Nucleus accumbens (tissue), 56 donors: ENCODE results near the gene IL24.

Experiments used
- DNase-seq, 56 donors: peaks; one replicate each; lab custom pipeline; 2025; lab: John Stamatoyannopoulos, UW

IL24 gene

DNA sequence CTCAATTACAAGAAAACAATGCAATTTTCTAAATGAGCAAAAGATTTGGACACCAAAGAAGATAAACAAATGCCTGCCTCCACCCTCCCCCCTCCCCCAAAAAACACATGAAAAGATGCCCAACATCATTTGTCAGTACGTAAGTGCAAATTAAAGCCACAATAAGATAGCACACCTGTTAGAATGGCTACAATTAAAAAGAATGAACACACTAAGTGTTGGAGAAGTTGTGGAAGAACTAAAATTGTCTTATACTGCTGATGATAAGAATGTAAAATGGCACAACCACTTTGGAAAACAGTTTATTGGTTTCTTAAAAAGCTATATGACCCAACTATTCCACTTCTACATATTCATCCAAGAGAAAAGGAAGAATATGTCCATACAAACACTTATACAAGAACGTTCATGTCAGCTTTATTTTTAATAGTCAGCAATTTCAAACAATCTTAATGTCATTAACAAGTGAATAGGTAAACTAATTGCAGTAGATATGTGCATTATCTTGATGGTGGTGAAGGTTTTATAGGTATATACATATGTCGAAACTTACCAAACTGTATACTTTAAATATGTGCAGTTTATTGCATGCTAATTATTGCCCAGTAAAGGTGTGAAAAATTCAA lies 21.4 kb upstream of the IL24 start:
- no peak for DNase-seq

DNA sequence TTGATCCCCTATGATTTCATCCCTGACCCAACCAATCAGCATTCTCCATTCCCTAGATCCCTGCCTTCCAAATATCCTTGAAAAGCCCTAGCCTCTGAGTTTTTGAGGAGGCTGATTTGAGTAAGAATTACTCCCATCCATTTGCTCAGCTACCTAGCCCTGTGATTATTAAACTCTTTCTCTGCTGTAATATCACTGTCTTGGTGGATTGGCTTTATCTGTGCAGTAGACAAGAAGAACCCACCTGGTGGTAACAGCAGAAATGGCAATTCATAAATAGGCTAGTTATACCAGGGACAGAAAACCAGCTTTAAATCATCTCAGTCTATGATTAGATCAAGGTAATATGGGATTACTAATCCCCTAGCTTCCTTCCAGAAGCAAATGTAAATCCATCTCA lies 18.8 kb upstream of the IL24 start:
- no peak for DNase-seq

DNA sequence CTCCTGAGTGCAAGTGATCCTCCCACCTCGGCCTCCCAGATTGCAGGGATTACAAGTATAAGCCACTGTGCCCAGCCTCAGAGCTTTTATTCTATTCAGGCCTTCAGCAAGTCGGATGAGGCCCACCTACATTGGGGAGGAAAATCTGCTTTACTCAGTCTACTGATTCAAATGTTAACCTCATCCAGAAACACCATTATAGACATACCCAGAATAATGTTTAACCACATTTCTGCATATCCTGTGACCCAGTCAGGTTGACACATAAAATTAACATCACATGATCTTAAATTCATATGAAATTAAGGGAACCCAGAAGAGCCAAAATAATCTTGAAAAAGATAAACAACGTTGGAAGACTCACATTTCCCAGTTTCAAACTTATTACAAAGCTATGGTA lies 16.9 kb upstream of the IL24 start:
- no peak for DNase-seq

DNA sequence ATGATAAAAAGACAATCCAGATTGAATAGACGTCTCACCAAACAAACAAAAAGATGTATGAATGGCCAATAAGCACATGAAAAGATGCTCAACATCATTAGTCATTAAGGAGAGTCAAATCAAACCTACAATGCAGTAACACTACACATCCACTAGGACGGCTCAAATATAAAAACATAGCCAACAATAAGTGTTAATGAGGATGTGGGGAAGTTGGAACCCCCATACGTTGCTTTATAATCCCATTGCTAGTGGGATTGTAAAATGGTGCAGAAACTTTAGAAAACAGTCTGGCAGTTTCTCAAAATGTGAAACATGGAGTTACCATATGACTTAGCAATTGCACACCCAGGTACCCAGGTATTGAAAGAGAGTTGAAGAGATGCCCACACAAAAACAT lies 14.7 kb upstream of the IL24 start:
- no peak for DNase-seq

DNA sequence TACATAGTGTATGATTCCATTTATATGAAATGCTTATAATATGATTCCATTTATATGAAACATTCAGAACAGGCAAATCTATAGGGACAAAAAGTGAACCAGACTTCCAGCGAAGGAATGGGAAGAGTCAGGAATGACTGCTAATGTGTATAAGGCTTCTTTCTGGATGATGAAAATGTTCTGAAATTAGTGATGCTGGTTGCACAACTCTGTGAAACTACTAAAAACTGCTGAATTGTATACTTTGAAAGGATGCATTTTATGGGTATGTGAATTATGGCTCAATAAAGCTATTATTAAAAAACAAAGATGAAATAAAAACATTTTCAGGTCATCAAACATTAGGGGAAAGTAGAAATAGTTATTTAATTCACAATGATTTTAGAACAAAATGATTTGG lies 14.1 kb upstream of the IL24 start:
- no peak for DNase-seq

DNA sequence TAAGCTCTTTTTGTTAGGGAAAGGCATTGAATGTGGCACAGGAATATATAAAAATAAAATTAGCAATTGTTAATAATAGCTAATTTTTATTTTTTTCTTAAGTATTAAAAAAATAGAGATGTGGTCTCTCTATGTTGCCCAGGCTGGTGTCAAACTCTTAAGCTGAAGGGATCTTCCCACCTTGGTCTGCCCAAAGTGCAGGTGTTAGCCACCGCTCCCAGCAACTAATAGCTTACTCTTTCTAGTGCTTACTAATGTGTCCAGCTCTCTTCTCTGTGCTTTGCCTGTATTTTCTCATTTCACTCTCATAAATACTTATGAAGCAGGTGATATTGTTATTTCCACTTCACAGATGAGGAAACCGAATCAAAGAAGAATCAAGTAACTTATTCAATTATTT lies 13.4 kb upstream of the IL24 start:
- no peak for DNase-seq

DNA sequence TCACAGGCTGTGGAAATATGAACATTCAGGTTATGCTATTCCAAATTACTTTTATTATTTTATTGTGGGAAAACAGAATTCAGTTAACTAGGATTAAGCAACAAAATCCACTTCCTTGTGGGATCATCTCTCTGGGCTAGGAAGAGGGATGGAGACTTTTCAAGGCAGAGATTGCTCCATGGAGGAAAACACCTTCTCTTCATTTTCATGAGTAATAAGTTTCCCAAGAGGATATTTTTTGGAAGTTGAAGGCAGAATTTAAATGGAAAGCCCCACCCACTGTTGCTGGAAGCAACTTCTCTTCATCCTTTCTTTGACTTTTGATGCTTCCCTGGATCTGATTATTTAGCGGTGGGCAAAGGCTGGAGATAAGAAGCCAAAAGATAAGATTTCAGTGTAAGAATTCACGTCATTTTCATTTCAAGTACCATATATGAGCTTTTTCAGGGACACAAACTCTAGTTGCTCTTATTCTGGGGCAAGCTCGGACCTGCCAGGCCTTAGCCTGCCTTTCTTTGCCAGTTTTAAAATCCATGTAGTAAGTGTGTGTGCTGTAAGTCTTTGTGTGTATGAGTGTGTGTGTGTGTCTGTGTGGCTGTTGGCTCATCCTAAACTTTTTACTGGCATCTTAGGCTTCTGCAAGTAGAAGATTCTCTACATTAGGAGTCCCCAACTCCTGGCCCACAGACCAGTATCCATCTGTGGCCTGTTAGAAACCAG lies 11.7 kb upstream of the IL24 start:
- no peak for DNase-seq

DNA sequence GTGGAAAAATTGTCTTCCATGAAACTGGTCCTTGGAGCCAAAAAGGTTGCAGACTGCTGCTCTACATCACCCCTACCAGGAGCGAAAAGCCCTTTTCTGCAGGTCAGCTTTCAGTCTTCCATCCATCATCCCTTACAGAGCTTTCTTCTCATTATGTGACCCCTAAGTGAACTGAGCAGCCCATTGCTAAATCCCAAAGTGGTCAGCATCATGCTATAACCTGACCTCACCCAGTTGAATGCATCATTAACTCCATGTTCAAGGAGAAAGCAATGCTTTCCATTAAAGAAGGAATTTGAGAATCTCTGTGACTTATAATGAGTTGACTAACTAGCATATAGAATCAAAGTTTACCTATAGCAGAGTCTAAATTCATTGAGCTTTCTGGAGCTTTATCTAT lies 10.4 kb upstream of the IL24 start:
- DNase-seq, result no peak

DNA sequence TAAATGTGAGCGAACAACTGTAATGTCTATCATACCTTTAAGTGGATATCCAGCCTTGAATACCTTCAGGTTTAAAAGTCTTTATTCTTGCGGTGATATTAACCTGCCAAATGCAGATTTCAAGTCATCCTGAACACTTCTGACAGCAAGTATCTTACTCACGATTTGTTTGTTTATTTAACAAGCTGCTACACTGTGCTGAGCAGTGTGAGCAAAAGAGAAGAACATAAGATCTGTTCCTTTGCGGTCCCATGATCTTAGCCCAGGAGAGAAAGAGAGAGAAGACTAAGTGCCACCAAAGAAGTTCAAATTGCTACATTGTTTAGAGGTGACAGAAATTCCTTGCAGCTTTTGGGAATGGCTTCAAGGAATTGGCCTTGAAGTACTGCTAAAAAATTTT lies 9.5 kb upstream of the IL24 start:
- no peak for DNase-seq

DNA sequence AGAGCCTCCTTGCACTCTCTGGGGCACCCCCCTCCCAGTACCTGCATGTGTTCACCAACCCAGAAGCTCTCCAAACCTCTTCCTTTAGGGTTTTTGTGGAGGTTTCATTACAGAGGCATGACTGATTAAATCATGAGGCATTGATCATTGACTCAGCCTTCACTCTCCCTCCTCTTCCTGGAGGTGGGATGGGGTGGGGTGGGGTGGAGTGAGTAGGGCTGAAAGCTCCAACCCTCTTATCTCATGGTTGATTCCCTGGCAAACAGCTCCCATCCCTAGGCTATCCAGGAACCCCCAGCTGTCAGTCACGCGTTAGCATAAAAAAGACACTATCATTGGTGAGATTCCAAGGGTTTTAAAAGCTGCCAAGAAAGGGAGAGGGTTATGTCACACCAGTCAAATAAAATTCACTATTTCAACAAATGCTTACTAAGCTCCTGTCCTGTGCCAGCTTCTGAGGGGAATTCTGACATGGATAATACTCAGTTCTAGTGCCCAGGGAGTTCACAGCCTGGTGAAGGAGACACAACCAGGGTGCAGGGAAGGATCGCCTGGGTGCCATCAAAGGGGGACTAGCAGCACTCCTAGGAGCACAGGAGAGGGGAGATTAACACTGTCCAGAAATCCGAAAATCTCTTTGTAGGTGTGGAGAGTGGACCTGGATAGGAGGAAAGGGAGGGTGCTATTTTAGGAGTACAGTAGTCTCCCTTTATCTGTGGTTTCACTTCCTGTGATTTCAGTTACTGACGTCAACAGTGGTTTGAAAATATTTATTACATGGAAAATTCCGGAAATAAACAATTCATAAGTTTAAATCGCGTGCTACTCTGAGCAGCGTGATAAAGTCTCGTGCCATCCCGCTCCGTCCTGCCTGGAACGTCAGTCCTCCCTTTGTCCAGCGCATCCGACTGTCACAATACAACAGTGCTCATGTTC lies 6.8 kb upstream of the IL24 start:
- DNase-seq, result no peak

DNA sequence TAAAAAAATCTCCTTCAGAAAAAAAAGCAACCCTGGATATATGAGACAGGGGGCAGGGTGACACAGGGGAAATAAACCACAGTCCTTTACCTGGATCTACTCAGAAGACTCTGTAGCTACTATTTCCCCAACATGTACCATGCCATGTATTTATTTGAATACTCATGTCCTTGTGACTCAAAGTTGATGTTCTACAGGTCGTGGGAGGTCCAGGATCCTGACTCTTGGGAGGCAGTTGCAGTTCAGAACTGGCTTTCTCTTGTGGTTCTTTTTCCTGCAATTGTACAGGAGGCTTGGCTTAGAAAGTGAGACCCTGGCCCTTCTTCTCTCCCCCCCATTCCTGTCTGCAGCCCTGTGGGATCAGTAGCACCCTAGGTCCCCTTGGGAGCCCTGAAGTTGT lies 5.8 kb upstream of the IL24 start:
- no peak for DNase-seq

DNA sequence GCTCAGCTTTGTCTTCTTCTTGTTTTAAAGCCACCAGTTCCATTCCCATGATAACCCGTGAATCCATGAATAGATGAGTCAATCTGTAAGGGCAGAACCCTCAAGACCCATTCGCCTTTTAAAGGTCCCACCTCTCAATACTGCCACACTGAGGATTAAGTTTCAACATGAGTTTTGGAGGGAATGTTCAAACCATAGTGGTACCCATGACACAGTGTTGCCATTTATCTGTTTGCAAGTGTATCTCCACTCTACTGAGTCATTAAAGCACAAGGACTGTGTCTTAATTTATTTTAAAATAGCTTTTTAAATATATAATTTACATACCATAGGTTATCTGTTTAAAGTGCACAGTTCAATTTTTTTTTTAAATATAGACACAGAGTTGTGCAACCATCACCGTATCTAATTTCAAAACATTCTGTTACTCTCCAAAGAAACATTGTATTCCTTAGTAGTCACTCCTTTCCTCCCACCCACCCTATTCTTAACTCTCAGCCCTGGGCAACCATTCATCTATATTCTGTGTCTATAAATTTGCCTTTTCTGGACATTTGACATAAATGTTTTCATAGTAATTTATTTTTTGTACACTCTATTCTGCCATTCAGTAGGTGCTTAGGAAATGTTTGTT lies 4.8 kb upstream of the IL24 start:
- no peak for DNase-seq

DNA sequence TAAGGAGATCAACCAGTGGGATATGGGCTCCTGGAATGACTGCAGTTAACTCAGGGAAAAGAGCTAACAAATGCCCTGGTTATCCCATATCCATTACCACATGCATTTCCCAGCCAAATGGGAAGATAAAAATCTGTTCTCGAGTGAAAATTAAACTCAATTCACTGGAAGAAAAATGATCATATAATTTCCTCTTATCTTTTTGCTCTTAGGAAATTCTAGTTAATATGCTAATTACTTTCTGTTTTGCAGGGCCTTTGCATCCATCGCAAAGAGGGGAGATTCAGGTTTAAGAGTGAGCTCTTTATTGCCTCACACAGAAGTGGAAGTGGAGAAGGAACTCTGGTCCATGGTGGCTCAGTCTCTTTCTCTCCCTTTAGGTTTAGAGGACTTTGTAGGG lies 3.9 kb upstream of the IL24 start:
- DNase-seq, result no peak

DNA sequence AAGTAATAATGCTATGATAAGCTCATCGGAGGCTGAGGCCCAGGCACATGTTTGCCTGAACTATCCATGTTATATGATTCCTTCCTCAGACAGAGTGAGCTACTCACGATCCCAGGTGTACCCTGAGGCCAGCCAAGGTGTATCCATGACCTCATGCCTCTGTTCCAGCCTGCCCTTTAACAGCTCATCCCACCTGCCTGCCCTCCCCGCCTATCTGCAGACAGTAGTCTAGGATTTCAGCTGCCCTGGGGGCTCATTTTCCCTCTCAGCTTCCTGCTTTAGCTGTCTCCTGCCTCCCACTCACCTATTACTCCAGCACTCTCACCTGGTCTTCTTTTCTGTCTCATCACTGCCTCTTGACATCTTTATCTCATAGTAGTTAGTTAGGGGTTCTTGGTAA lies 1.9 kb upstream of the IL24 start:
- no peak for DNase-seq

DNA sequence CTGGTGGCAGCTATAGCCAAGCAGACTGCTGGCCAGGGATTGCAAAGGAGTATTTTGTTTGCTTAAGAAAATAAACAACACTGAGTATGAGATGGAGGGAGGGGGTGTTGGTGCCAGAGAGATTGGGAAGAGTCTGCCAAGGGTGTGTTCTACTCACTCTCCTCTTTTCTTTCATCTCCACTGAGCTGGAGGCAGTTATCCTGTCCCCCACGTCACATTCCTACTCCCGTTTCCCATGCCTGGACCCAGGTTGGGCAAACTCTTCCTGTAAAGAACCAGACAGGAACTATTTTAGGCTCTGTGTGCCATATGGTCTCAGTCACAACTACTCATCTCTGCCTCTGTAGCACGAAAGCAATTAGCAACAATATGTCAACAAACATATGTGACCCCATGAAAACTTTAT lies 1.4 kb upstream of the IL24 start:
- DNase-seq, result no peak

DNA sequence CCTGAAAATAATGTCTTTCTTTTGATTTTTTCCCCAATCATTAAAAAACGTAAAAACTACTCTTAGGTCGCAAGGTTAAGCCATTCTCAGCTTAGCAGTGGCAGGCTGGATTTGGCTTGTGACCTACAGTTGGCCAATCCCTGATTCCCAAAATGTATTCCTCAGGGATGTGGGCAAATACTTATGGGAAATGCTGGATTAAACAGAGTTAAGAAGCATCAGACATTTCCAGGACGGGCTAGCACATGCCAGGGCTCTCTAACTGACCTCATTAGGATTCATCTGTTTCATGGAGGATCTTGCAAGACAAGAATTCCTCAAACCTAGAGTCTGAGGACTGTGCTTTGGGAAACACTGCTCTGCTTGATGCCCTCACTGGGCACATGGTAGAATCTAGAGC lies 982 bp upstream of the IL24 start:
- no peak for DNase-seq

DNA sequence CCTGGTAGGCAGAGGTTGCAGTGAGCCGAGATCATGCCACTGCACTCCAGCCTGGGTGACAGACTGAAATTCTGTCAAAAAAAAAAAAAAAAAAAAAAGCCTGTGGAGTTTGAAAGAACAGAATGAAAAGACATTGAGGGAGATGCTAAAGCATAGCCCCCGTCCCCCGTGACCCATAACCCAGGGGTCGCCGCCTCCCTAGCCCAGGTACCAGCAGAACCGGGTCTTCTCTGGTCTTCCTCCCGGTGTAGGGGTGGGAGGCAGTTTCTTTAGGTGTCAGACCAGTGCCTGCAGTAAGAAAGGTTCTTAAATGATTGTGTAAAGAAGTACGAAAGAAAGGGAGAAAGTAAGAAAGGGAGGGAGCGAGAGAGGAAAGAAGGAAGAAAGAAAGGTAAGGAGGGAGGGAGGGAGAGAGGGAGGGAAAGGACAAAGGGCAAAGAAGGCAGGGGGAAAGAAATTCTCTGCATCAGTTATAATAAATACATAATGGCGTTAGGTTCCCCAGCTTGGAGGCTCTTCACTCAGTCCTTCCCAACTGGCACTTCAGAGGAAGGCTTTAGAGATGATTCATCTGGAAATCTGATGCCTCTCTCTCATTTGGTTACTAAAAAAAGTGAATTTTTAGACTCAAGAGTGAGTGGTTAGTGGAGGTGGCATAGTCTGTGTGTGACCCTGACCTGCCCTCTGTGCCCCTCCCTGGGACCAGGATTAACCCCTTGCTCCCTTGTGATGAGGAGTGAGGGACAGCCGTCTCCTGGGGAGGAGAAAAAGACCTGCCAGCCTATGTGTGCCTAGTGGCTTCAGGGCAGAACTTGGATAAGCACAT lies 1.1 kb downstream of the IL24 start:
- DNase-seq, result no peak

DNA sequence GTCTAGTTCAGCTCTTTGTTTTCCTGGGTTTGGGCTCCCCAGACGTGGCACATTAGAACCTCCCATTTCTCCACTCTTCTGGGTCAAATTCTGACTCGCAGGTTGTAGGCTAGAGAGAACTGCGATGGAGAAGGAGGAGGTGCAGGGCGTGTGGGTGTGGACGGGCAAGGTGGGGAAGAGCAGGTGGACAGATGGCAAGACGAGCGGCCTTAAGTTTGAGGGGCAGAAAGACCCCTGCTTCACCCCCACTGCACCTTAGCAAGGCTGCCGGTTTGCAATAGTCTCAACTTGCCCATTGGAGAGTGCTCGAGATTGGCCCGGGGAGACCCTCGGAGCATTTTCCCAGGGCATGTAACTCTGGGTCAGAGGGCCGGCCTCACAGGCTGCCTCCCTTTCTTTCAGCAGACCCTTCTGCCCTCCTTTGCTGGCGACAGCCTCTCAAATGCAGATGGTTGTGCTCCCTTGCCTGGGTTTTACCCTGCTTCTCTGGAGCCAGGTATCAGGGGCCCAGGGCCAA lies 1.7 kb downstream of the IL24 start:
- no peak for DNase-seq

DNA sequence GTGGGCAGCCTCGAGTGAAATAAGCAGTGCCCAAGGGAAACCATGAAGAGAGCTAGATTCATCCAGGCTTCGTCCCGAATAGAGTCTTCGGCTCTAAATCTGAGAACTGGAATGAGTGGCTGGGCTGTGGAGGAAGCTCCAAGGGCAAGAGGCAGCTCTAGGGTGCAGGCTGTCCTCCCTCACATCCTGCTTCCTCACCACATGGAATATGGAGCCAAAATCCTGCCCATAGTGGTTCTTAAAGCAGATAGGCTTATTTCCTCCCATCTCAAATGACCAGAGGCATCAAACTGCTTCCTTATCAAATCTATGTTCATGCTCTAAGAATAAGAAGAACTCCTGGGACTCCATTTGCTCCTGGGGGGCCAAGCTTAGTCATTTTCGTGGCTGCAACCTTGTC lies 2.5 kb downstream of the IL24 start:
- DNase-seq, result no peak

DNA sequence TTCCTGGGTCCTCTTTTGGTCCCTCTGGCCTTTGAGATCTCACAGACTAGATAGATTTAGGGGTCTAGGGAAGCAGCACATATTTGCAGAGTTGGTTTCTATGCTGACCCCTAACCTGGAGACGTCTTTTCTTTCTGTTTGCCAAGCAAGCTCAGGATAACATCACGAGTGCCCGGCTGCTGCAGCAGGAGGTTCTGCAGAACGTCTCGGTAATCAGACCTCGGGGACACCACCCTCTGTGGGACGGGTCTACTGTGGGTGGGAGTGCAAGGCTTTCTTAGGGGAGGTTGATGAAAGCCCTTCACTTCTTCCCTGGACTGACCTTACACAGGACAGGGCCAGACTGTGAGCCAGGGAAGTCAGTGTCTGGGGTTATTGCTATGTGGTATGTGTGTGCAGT lies 2.9 kb downstream of the IL24 start:
- DNase-seq, result no peak
